Measurements from ENCODE around the gene SRGAP1.
A peak's percentile ranks its signal among the peaks of the same experiment; 100 is the strongest.

The SRGAP1 gene

DNA sequence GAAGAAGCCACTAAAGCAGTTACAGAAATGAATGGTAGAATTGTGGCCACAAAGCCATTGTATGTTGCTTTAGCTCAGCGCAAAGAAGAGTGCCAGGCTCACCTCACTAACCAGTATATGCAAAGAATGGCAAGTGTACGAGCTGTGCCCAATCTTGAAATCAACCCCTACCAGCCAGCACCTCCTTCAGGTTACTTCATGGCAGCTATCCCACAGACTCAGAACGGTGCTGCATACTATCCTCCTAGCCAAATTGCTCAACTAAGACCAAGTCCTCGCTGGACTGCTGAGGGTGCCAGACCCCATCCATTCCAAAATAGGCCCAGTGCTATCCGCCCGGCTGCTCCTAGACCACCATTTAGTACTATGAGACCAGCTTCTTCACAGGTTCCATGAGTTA lies 21.5 kb upstream of the SRGAP1 start:
- H3K9ac ChIP-seq (ENCODE audit: low read length): no peak overlapping the region
- no peak overlapping the region for H3K4me3 ChIP-seq (ENCODE audit: low read depth, low read length)
- no peak overlapping the region for H4K8ac ChIP-seq (ENCODE audit: low read depth, low read length)
- H3K18ac ChIP-seq (ENCODE audit: low read length): no peak overlapping the region
- no peaks in the 10 kb centered on the region for H3K79me1 ChIP-seq (ENCODE audit: low read length)
- H3K27ac ChIP-seq (ENCODE audit: low read depth, low read length): no peak overlapping the region
- no peak overlapping the region for H2BK5ac ChIP-seq (ENCODE audit: low read depth, low read length, poor library complexity)
- WGBS (ENCODE audit: extremely low coverage, insufficient coverage, insufficient read length): no CpG with 5 or more reads among the region's 6 CpGs
- DNase-seq: no peak
- peak overlapping the region; percentile 63 for H2AK5ac ChIP-seq (ENCODE audit: low read length)
- no peak overlapping the region for H4K12ac ChIP-seq (ENCODE audit: low read depth, low read length)
- H4K91ac ChIP-seq (ENCODE audit: low read depth, low read length): no peak overlapping the region
- no peaks in the 10 kb centered on the region for H3K27me3 ChIP-seq (ENCODE audit: insufficient read depth, low read length)
- no peaks in the 10 kb centered on the region for H3K36me3 ChIP-seq (ENCODE audit: control insufficient read depth in 1 of 2, insufficient read depth in 2 of 2, low read length in 2 of 2)
- no peaks in the 10 kb centered on the region for H3K79me2 ChIP-seq (ENCODE audit: control insufficient read depth, insufficient read depth, low read length, poor library complexity)
- H3K4me1 ChIP-seq (ENCODE audit: control insufficient read depth in 1 of 2, insufficient read depth in 2 of 2, low read length in 2 of 2): no peaks in the 10 kb centered on the region
- H3K9me3 ChIP-seq (ENCODE audit: insufficient read depth, low read depth, low read length): no peaks in the 10 kb centered on the region
- H2BK120ac ChIP-seq (ENCODE audit: insufficient read depth, low read length, poor library complexity): no peak overlapping the region
- H3K4ac ChIP-seq (ENCODE audit: low read depth, low read length): no peak overlapping the region
- peak overlapping the region; percentile 44 for H2BK12ac ChIP-seq (ENCODE audit: low read length)
- H3K4me2 ChIP-seq (ENCODE audit: low read length): no peak overlapping the region
- H3K23ac ChIP-seq (ENCODE audit: low read length): no peak overlapping the region
- no peak overlapping the region for H3K14ac ChIP-seq (ENCODE audit: low read length)
- no peak overlapping the region for H2AFZ ChIP-seq (ENCODE audit: insufficient read depth, low read length, poor library complexity)

DNA sequence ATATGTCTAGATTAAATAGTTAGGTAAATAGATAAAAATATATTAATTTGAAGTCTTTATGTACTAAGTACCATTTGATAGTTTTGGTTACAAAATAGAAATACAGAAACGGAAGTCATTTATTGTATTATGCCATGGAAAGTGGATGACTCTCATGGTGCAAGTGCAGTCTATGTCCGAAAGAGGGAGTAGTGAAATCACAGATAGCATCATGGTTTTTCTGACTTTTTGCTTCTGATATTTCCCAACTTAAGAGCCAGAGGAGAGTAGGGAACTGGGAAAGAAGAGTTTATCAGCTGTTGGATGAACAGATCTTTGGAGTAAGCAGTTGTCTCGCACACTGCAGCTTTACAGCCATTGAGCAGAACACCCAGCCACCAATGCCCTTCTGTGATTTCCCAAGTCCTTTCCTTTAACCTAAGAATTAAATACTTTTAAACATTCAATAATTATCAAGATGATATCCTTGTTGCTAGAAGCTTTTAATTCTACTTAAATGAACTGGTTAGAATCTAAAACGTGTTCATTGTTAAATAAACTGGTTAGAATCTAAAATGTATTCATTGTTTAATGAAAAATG lies 18.4 kb upstream of the SRGAP1 start:
- no peak overlapping the region for H4K91ac ChIP-seq (ENCODE audit: low read depth, low read length)
- no peak overlapping the region for H3K9ac ChIP-seq (ENCODE audit: low read length)
- H3K23ac ChIP-seq (ENCODE audit: low read length): no peak overlapping the region
- H2AK5ac ChIP-seq (ENCODE audit: low read length): no peak overlapping the region
- no peaks in the 10 kb centered on the region for H3K79me2 ChIP-seq (ENCODE audit: control insufficient read depth, insufficient read depth, low read length, poor library complexity)
- H3K4me1 ChIP-seq (ENCODE audit: control insufficient read depth in 1 of 2, insufficient read depth in 2 of 2, low read length in 2 of 2): no peaks in the 10 kb centered on the region
- H2AFZ ChIP-seq (ENCODE audit: insufficient read depth, low read length, poor library complexity): no peak overlapping the region
- no peak overlapping the region for H4K12ac ChIP-seq (ENCODE audit: low read depth, low read length)
- H3K14ac ChIP-seq (ENCODE audit: low read length): no peak overlapping the region
- no peaks in the 10 kb centered on the region for H3K27me3 ChIP-seq (ENCODE audit: insufficient read depth, low read length)
- DNase-seq: peak in 1 of 2 donors; percentile 84
- H2BK120ac ChIP-seq (ENCODE audit: insufficient read depth, low read length, poor library complexity): no peak overlapping the region
- no peak overlapping the region for H2BK12ac ChIP-seq (ENCODE audit: low read length)
- H3K4ac ChIP-seq (ENCODE audit: low read depth, low read length): no peak overlapping the region
- no peaks in the 10 kb centered on the region for H3K36me3 ChIP-seq (ENCODE audit: control insufficient read depth in 1 of 2, insufficient read depth in 2 of 2, low read length in 2 of 2)
- no peak overlapping the region for H3K18ac ChIP-seq (ENCODE audit: low read length)
- no peak overlapping the region for H3K27ac ChIP-seq (ENCODE audit: low read depth, low read length)
- no peak overlapping the region for H3K4me2 ChIP-seq (ENCODE audit: low read length)
- WGBS (ENCODE audit: extremely low coverage, insufficient coverage, insufficient read length): no CpG with 5 or more reads among the region's 4 CpGs
- no peak overlapping the region for H2BK5ac ChIP-seq (ENCODE audit: low read depth, low read length, poor library complexity)
- no peak overlapping the region for H3K4me3 ChIP-seq (ENCODE audit: low read depth, low read length)
- no peaks in the 10 kb centered on the region for H3K79me1 ChIP-seq (ENCODE audit: low read length)
- no peak overlapping the region for H4K8ac ChIP-seq (ENCODE audit: low read depth, low read length)
- H3K9me3 ChIP-seq (ENCODE audit: insufficient read depth, low read depth, low read length): no peaks in the 10 kb centered on the region

DNA sequence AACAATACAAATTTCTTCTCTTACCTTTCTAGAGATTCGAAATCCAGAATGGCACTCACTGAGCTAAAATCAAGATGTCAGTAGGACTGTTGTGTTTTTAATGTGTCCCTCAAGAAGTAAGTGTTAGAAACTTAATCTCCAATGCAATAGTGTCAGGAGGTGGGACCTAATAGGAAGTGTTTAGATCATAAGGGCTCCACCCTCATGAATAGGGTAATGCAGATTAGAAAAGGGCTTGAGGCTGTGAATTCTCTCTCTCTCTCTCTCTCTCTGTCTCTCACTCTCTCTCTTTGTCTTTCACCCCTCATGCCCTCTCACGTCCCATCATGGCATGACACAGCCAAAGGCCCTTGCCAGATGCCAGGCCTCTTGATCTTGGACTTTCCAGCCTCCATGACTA lies 15.6 kb upstream of the SRGAP1 start:
- H3K27me3 ChIP-seq (ENCODE audit: insufficient read depth, low read length): no peaks in the 10 kb centered on the region
- no peak overlapping the region for H3K14ac ChIP-seq (ENCODE audit: low read length)
- H4K12ac ChIP-seq (ENCODE audit: low read depth, low read length): no peak overlapping the region
- WGBS (ENCODE audit: extremely low coverage, insufficient coverage, insufficient read length): no CpG with 5 or more reads among the region's 2 CpGs
- no peak overlapping the region for H3K4ac ChIP-seq (ENCODE audit: low read depth, low read length)
- H3K27ac ChIP-seq (ENCODE audit: low read depth, low read length): no peak overlapping the region
- H2AK5ac ChIP-seq (ENCODE audit: low read length): no peak overlapping the region
- no peak overlapping the region for H2AFZ ChIP-seq (ENCODE audit: insufficient read depth, low read length, poor library complexity)
- H3K79me2 ChIP-seq (ENCODE audit: control insufficient read depth, insufficient read depth, low read length, poor library complexity): no peaks in the 10 kb centered on the region
- no peak overlapping the region for H3K4me2 ChIP-seq (ENCODE audit: low read length)
- H3K79me1 ChIP-seq (ENCODE audit: low read length): no peaks in the 10 kb centered on the region
- H3K23ac ChIP-seq (ENCODE audit: low read length): no peak overlapping the region
- H4K8ac ChIP-seq (ENCODE audit: low read depth, low read length): no peak overlapping the region
- no peak overlapping the region for H3K9ac ChIP-seq (ENCODE audit: low read length)
- no peaks in the 10 kb centered on the region for H3K4me1 ChIP-seq (ENCODE audit: control insufficient read depth in 1 of 2, insufficient read depth in 2 of 2, low read length in 2 of 2)
- H3K18ac ChIP-seq (ENCODE audit: low read length): no peak overlapping the region
- H2BK12ac ChIP-seq (ENCODE audit: low read length): no peak overlapping the region
- H3K9me3 ChIP-seq (ENCODE audit: insufficient read depth, low read depth, low read length): no peaks in the 10 kb centered on the region
- no peak overlapping the region for H2BK5ac ChIP-seq (ENCODE audit: low read depth, low read length, poor library complexity)
- no peak overlapping the region for H2BK120ac ChIP-seq (ENCODE audit: insufficient read depth, low read length, poor library complexity)
- H3K4me3 ChIP-seq (ENCODE audit: low read depth, low read length): no peak overlapping the region
- no peak overlapping the region for H4K91ac ChIP-seq (ENCODE audit: low read depth, low read length)
- no peak for DNase-seq
- no peaks in the 10 kb centered on the region for H3K36me3 ChIP-seq (ENCODE audit: control insufficient read depth in 1 of 2, insufficient read depth in 2 of 2, low read length in 2 of 2)

DNA sequence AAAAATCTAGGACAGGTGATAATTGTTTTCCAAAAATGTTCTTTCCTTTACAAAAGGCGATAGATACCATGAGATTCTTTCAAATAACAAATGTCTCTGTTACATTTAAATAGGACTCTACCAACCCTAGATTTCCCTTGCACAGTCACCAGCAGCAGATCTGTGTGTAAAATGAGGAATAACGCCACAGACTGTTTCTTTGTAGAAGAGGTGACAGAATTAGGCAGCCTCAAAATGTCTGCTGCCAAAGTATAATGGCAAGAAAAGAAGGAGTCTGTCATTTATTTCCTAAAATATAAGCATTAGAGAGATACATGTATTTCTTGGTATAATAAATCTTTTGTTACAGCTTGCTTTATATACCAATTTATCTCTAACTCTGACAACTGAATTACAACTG lies 8.5 kb upstream of the SRGAP1 start:
- Histone ChIP-seq H3K18ac (ENCODE audit: low read length) (no peak overlapping the region), H2BK12ac (ENCODE audit: low read length) (no peak overlapping the region), H3K4me3 (ENCODE audit: low read depth, low read length) (no peak overlapping the region), H2AK5ac (ENCODE audit: low read length) (no peak overlapping the region), H2BK120ac (ENCODE audit: insufficient read depth, low read length, poor library complexity) (no peak overlapping the region), H3K4ac (ENCODE audit: low read depth, low read length) (no peak overlapping the region), H3K79me2 (ENCODE audit: control insufficient read depth, insufficient read depth, low read length, poor library complexity) (no peaks in the 10 kb centered on the region), H3K79me1 (ENCODE audit: low read length) (no peaks in the 10 kb centered on the region), H2BK5ac (ENCODE audit: low read depth, low read length, poor library complexity) (no peak overlapping the region), H2AFZ (ENCODE audit: insufficient read depth, low read length, poor library complexity) (no peak overlapping the region), H4K12ac (ENCODE audit: low read depth, low read length) (no peak overlapping the region), H3K27me3 (ENCODE audit: insufficient read depth, low read length) (no peaks in the 10 kb centered on the region), H3K4me2 (ENCODE audit: low read length) (no peak overlapping the region), H3K9ac (ENCODE audit: low read length) (no peak overlapping the region), H3K36me3 (ENCODE audit: control insufficient read depth in 1 of 2, insufficient read depth in 2 of 2, low read length in 2 of 2) (no peaks in the 10 kb centered on the region), H4K8ac (ENCODE audit: low read depth, low read length) (no peak overlapping the region), H3K4me1 (ENCODE audit: control insufficient read depth in 1 of 2, insufficient read depth in 2 of 2, low read length in 2 of 2) (no peaks in the 10 kb centered on the region), H3K23ac (ENCODE audit: low read length) (no peak overlapping the region), H4K91ac (ENCODE audit: low read depth, low read length) (no peak overlapping the region), H3K9me3 (ENCODE audit: insufficient read depth, low read depth, low read length) (no peaks in the 10 kb centered on the region), H3K14ac (ENCODE audit: low read length) (no peak overlapping the region), H3K27ac (ENCODE audit: low read depth, low read length) (no peak overlapping the region)
- WGBS (ENCODE audit: extremely low coverage, insufficient coverage, insufficient read length): no CpG with 5 or more reads among the region's 2 CpGs
- no peak for DNase-seq
